Right cardiac atrium (tissue), 5 donors: ENCODE results near the gene BACE1. TPM values are rescaled to one million over a fixed set of nuclear protein-coding genes. Genes with fewer than 3 reads are reported as not detected.

Experiments
- ATAC-seq, 2 donors: fragments of 200-7000 bp; cut with Tn5 transposase; one replicate each; pipeline versions ENCODE4 v1.8.0 to v1.9.1; 2020; ENCODE audit warnings: moderate library complexity in 2 of 2, mild to moderate bottlenecking in 1 of 2
- DNase-seq, 3 donors: peaks; one replicate each; pipeline ENCODE4 v3.0.0-alpha.2; 2020
- H3K27ac ChIP-seq: one replicate; pipeline ENCODE4 v1.5.1; 2013; ENCODE audit warnings: mild to moderate bottlenecking, low read length, control low read depth, moderate library complexity
- H3K27me3 ChIP-seq: one replicate; pipeline ENCODE4 v1.6.1; 2013; ENCODE audit not compliant: control insufficient read depth, insufficient read depth
- H3K4me1 ChIP-seq: one replicate; pipeline ENCODE4 v1.6.1; 2013; ENCODE audit warnings: low read length; ENCODE audit not compliant: control insufficient read depth, insufficient read depth
- H3K4me3 ChIP-seq: one replicate; pipeline ENCODE4 v1.5.1; 2013; ENCODE audit warnings: low read length, control low read depth
- H3K9me3 ChIP-seq: one replicate; pipeline ENCODE4 v1.6.1; 2013; ENCODE audit warnings: low read length; ENCODE audit not compliant: control insufficient read depth
- WGBS: extraction: QIAGEN DNeasy Blood & Tissue Kit; methylation state at CpG from one replicate; pipeline ENCODE4 v1.1.7; 2013; 5-methylcytosine and 5-hydroxymethylcytosine counted together
- intact Hi-C, 4 donors: fragments of 100-400 bp; cut with DNase I; formaldehyde crosslinking; loops; one replicate each; pipeline versions ENCODE4 v1.11.0 to v1.14.0; 2022 to 2023
- polyA plus RNA-seq: library from polyadenylated mRNA; stranded (reverse); fragments of 200-250 nt; gene quantifications from one replicate; pipeline ENCODE4 v1.2.3, GENCODE V29; 2013
- total RNA-seq, 4 donors: library from RNA; stranded (reverse); fragmentation: NEBNext Ultra II Directional; extraction: Animal tissue kit (Norgen Biotek cat#: 25700); gene quantifications; one replicate each; pipeline ENCODE4 v1.2.1, GENCODE V29; 2021
- donor health status: healthy with polysubstance abuse.
- donor health status: DM: no; HTN: yes; CAD: no.
- donor health status: DM: no; HTN: no; CAD: no.
- donor health status: DM: no; HTN: yes; CAD: no; lungs with severe emphysema.
- donor health status: DM: yes; HTN: yes; CAD: no.

BACE1 gene
- total and polyA plus RNA-seq, 5 donors, result 6.6 to 19.9 (median 17.2) TPM

- no peak for DNase-seq
- Histone ChIP-seq H3K27ac (no peak overlapping the region), H3K9me3 (no peaks in the 10 kb centered on the region), H3K4me3 (no peak overlapping the region), H3K4me1 (peaks cover 3% of the 10 kb centered on the region), H3K27me3 (no peaks in the 10 kb centered on the region)
- ATAC-seq, result no peak
- intact Hi-C loops, result no loop called here
- 97% methylated on average over 3 of the region's 3 CpGs for WGBS
Measured at GRCh38 chr11:117305145-117305544, 10.9 kb downstream of the BACE1 start.

- DNase-seq (no peak), ATAC-seq (peak in 1 of 2 donors; percentile 17)
- Histone ChIP-seq H3K27me3 (no peaks in the 10 kb centered on the region), H3K9me3 (no peaks in the 10 kb centered on the region), H3K27ac (no peak overlapping the region), H3K4me1 (peaks cover 3% of the 10 kb centered on the region), H3K4me3 (no peak overlapping the region)
- 65% methylated on average over 5 of the region's 5 CpGs for WGBS
- intact Hi-C loops, result no loop called here
Measured at GRCh38 chr11:117303646-117304315, 12.3 kb downstream of the BACE1 start.

GRCh38 chr11:117303101-117303500 is 13.0 kb downstream of the BACE1 start:
- Histone ChIP-seq H3K27ac (no peak overlapping the region), H3K4me3 (no peak overlapping the region), H3K9me3 (no peaks in the 10 kb centered on the region), H3K4me1 (peaks cover 3% of the 10 kb centered on the region), H3K27me3 (no peaks in the 10 kb centered on the region)
- ATAC-seq (no peak), DNase-seq (no peak)
- 73% methylated on average over 4 of the region's 4 CpGs for WGBS
- intact Hi-C loops, result no loop called here

- intact Hi-C loops, result no loop called here
- WGBS, result 82% methylated on average over 7 of the region's 7 CpGs
- no peak for ATAC-seq
- no peak overlapping the region for H3K4me3 ChIP-seq
- no peak for DNase-seq
- H3K27me3 ChIP-seq, result no peaks in the 10 kb centered on the region
- H3K4me1 ChIP-seq, result peaks cover 3% of the 10 kb centered on the region
- no peaks in the 10 kb centered on the region for H3K9me3 ChIP-seq
- no peak overlapping the region for H3K27ac ChIP-seq
Measured at GRCh38 chr11:117302228-117302627, 13.8 kb downstream of the BACE1 start.

- ATAC-seq, result no peak
- no peak overlapping the region for H3K4me3 ChIP-seq
- H3K9me3 ChIP-seq, result no peaks in the 10 kb centered on the region
- H3K27ac ChIP-seq, result no peak overlapping the region
- peaks cover 3% of the 10 kb centered on the region for H3K4me1 ChIP-seq
- DNase-seq, result no peak
- WGBS, result 47% methylated on average over 5 of the region's 5 CpGs
- no peaks in the 10 kb centered on the region for H3K27me3 ChIP-seq
- intact Hi-C loops, result no loop called here
Measured at GRCh38 chr11:117300773-117301172, 15.3 kb downstream of the BACE1 start.

- ATAC-seq, result peak; percentile 66 to 70
- Histone ChIP-seq H3K4me1 (peaks cover 3% of the 10 kb centered on the region), H3K27ac (no peak overlapping the region), H3K27me3 (no peaks in the 10 kb centered on the region), H3K9me3 (no peaks in the 10 kb centered on the region), H3K4me3 (no peak overlapping the region)
- intact Hi-C loops, result no loop called here
- 27% methylated on average over 17 of the region's 17 CpGs for WGBS
- peak; percentile 44 to 81 (median 74) for DNase-seq
Measured at GRCh38 chr11:117300283-117300663, 15.8 kb downstream of the BACE1 start.

GRCh38 chr11:117299351-117300282 is 16.4 kb downstream of the BACE1 start:
- no peaks in the 10 kb centered on the region for H3K27me3 ChIP-seq
- peak; percentile 15 for ATAC-seq
- H3K27ac ChIP-seq, result no peak overlapping the region
- no peak overlapping the region for H3K4me3 ChIP-seq
- no peak for DNase-seq
- WGBS, result 61% methylated on average over 12 of the region's 12 CpGs
- no peaks in the 10 kb centered on the region for H3K9me3 ChIP-seq
- intact Hi-C loops, result no loop called here
- peaks cover 3% of the 10 kb centered on the region for H3K4me1 ChIP-seq

GRCh38 chr11:117298195-117298594 is 17.9 kb downstream of the BACE1 start:
- intact Hi-C loops, result no loop called here
- Histone ChIP-seq H3K27me3 (no peaks in the 10 kb centered on the region), H3K4me1 (no peaks in the 10 kb centered on the region), H3K9me3 (no peaks in the 10 kb centered on the region), H3K27ac (no peak overlapping the region), H3K4me3 (no peak overlapping the region)
- WGBS, result 95% methylated on average over 8 of the region's 8 CpGs
- no peak for ATAC-seq
- no peak for DNase-seq

GRCh38 chr11:117296881-117297280 is 19.2 kb downstream of the BACE1 start:
- 90% methylated on average over 6 of the region's 6 CpGs for WGBS

GRCh38 chr11:117295438-117296137 is 20.5 kb downstream of the BACE1 start:
- intact Hi-C loops, result no loop called here
- WGBS, result 82% methylated on average over 9 of the region's 9 CpGs
- Histone ChIP-seq H3K4me1 (no peaks in the 10 kb centered on the region), H3K27me3 (no peaks in the 10 kb centered on the region), H3K9me3 (no peaks in the 10 kb centered on the region), H3K4me3 (no peak overlapping the region), H3K27ac (no peak overlapping the region)
- ATAC-seq (no peak), DNase-seq (no peak)

More at GRCh38 chr11:117296881-117297280, 19.2 kb downstream of the BACE1 start:
- intact Hi-C loops, result no loop called here
- Histone ChIP-seq H3K4me1 (no peaks in the 10 kb centered on the region), H3K9me3 (no peaks in the 10 kb centered on the region), H3K27ac (no peak overlapping the region), H3K4me3 (no peak overlapping the region), H3K27me3 (no peaks in the 10 kb centered on the region)
- no peak for ATAC-seq
- DNase-seq, result no peak

- DNase-seq, result no peak
- intact Hi-C loops, result no loop called here
- ATAC-seq, result no peak
- Histone ChIP-seq H3K27ac (no peak overlapping the region), H3K9me3 (no peaks in the 10 kb centered on the region), H3K4me1 (no peaks in the 10 kb centered on the region), H3K27me3 (no peaks in the 10 kb centered on the region), H3K4me3 (no peak overlapping the region)
- WGBS, result 91% methylated on average over 2 of the region's 2 CpGs
Measured at GRCh38 chr11:117292616-117293015, 23.4 kb downstream of the BACE1 start.
